K562 (cell line): ENCODE data around the gene PPDPF. TPM values are rescaled to one million over a fixed set of nuclear protein-coding genes. Genes with fewer than 3 reads are reported as not detected.

Experiments used
- CTCF ChIP-seq, 3 experiments: IDR thresholded peaks in 2 of 3; conservative IDR thresholded peaks in 1 of 3; 2 replicates each; pipeline ENCODE4 v1.5.1; 2011 to 2012; ENCODE audit warnings: low read length in 3 of 3, mild to moderate bottlenecking in 3 of 3, control low read depth in 2 of 3, improper control_type of control experiment in 1 of 3, inconsistent platforms in 1 of 3, low read depth in 1 of 3, mixed read lengths in 1 of 3, moderate library complexity in 1 of 3; ENCODE audit not compliant: insufficient read depth in 2 of 3
- KHSRP ChIP-seq: fragments of 450-650 bp; IDR thresholded peaks from 2 replicates; pipeline ENCODE4 v1.6.1; 2017
- LCOR ChIP-seq: sonication (generic); formaldehyde crosslinking; IDR thresholded peaks from 2 replicates; pipeline ENCODE4 v1.8.0; 2022; ENCODE audit warnings: mild to moderate bottlenecking, missing genetic modification reagents
- MAFG ChIP-seq: fragments of 450-650 bp; conservative IDR thresholded peaks from 2 replicates; pipeline ENCODE4 v1.6.1; 2016; ENCODE audit warnings: missing genetic modification characterization, missing compliant biosample characterization
- MTF1 ChIP-seq: fragments of 250-450 bp; sonication (Bioruptor Pico); IDR thresholded peaks from 2 replicates; pipeline ENCODE4 v1.9.0; 2021; ENCODE audit warnings: moderate library complexity, mild to moderate bottlenecking, inconsistent platforms, borderline replicate concordance
- PHF20 ChIP-seq: fragments of 450-650 bp; IDR thresholded peaks from 2 replicates; pipeline ENCODE4 v1.6.1; 2018; ENCODE audit not compliant: partially characterized antibody
- REST ChIP-seq, 2 experiments: fragments of 450-650 bp; formaldehyde crosslinking in 1 of 2; IDR thresholded peaks; 2 replicates each; pipeline versions ENCODE4 v1.4.0 to v1.6.1; 2014 to 2020; ENCODE audit warnings: mild to moderate bottlenecking in 2 of 2, borderline replicate concordance in 1 of 2, low read depth in 1 of 2
- ZNF592 ChIP-seq: fragments of 450-650 bp; IDR thresholded peaks from 2 replicates; pipeline ENCODE4 v1.6.1; 2017; ENCODE audit warnings: antibody characterized with exemption, mild to moderate bottlenecking
- polyA plus RNA-seq, 8 experiments: library from polyadenylated mRNA; depleted of rRNA in 4 of 8; stranded (reverse) in 5 of 8; unstranded in 3 of 8; fragments of >200 nt; fragmentation: Nextera tagmentation in 2 of 8; fragmentation: Illumina TruSeq in 1 of 8; extraction: Ambion mirVana in 2 of 8; extraction: Trizol in 1 of 8; gene quantifications; 2 replicates each; pipeline versions ENCODE4 v1.2.1 to v1.2.3, GENCODE V29; 2011 to 2014; ENCODE audit warnings: inconsistent platforms in 1 of 8, missing spikeins in 1 of 8
- total RNA-seq, 7 experiments: library from RNA; depleted of rRNA in 6 of 7; stranded (reverse); fragments of >200 nt in 6 of 7; fragmentation: Illumina TruSeq in 2 of 7; extraction: Trizol in 2 of 7; gene quantifications; 2 replicates each; pipeline versions ENCODE4 v1.2.1 to v1.2.3, GENCODE V29; 2011 to 2021; ENCODE audit warnings: low replicate concordance in 1 of 7

The PPDPF gene
- total and polyA plus RNA-seq, 9 of the 15 experiments (the other 6 are each of a cell fraction or from before 2014, with no cell fraction given), result 0.77 to 233 (median 10.5) TPM

- TF ChIP-seq CTCF (IDR thresholded peaks at IDR 0.05 in 2 of 3, conservative IDR thresholded peaks at IDR 0.05 in 1 of 3; ENCODE audit: insufficient read depth in 2 of 3, low read depth in 1 of 3, low read length in 3 of 3), result no peak
- no peak for TF ChIP-seq PHF20
- no peak for TF ChIP-seq LCOR (CRISPR knock-in tag)
- no peak for TF ChIP-seq KHSRP
- no peak for TF ChIP-seq MAFG (tag)
- no peak for TF ChIP-seq REST (IDR thresholded peaks at IDR 0.05; ENCODE audit: borderline replicate concordance)
- TF ChIP-seq REST (CRISPR knock-in tag; IDR thresholded peaks at IDR 0.05; ENCODE audit: low read depth), result no peak
- no peak for TF ChIP-seq MTF1 (CRISPR knock-in tag)
- no peak for TF ChIP-seq ZNF592
- TF ChIP-seq, all 486 proteins: peak for 0
Observed at GRCh38 chr20:63471717-63471980, 48.9 kb upstream of the PPDPF start (continued).
